SK-N-SH (cell line): ENCODE measurements around the gene CPEB4. TPM values are rescaled to one million over a fixed set of nuclear protein-coding genes. Genes with fewer than 3 reads are reported as not detected.

Source experiments
- CTCF ChIA-PET: fragments of 300-600, 350-600 bp; formaldehyde crosslinking; extraction: SDS; loops from one replicate; lab custom pipeline; 2021; lab: Yijun Ruan, JAX
- POLR2A ChIA-PET: fragments of 350-600 bp; sonication (Branson Sonifier 250); formaldehyde crosslinking; extraction: SDS; loops from one replicate; lab custom pipeline; 2020; ENCODE audit warnings: antibody characterized with exemption, inconsistent platforms; lab: Yijun Ruan, JAX
- DNase-seq: peaks from one replicate; pipeline ENCODE4 v3.0.0; 2012
- H2AFZ ChIP-seq: fragments of 200-600 bp; sonication (generic); 2 replicates; pipeline ENCODE4 v1.8.1; 2016; ENCODE audit warnings: antibody characterized with exemption, mild to moderate bottlenecking, low read depth
- H3F3A ChIP-seq: fragments of 200-600 bp; sonication (generic); replicated peaks from 2 replicates; pipeline ENCODE3; 2016; ENCODE audit warnings: antibody characterized with exemption, mild to moderate bottlenecking; ENCODE audit not compliant: insufficient read depth
- H3K27ac ChIP-seq, 2 experiments: fragments of 200-500 bp in 1 of 2; fragments of 200-600 bp in 1 of 2; sonication (Bioruptor generic) in 1 of 2; sonication (generic), shearing (Covaris generic) in 1 of 2; 2 replicates each; pipeline versions ENCODE4 v1.5.1 to v1.6.1; 2014 to 2016; ENCODE audit warnings: low read depth in 2 of 2, inconsistent platforms in 1 of 2, low read length in 1 of 2, mild to moderate bottlenecking in 1 of 2, mixed read lengths in 1 of 2
- H3K27me3 ChIP-seq: fragments of 200-600 bp; sonication (generic), shearing (Covaris generic); 2 replicates; pipeline ENCODE4 v1.6.1; 2016; ENCODE audit warnings: mixed run types; ENCODE audit not compliant: insufficient read depth
- H3K36me3 ChIP-seq, 2 experiments: fragments of 200-500 bp in 1 of 2; fragments of 200-600 bp in 1 of 2; sonication (Bioruptor generic) in 1 of 2; sonication (generic) in 1 of 2; replicated peaks in 1 of 2; 2 replicates each; pipeline versions ENCODE3 to v1.5.1; 2014 to 2016; ENCODE audit warnings: low read length in 1 of 2, mild to moderate bottlenecking in 1 of 2; ENCODE audit not compliant: insufficient read depth in 2 of 2, control insufficient read depth in 1 of 2
- H3K4me1 ChIP-seq, 2 experiments: fragments of 200-500 bp in 1 of 2; fragments of 200-600 bp in 1 of 2; sonication (Bioruptor generic) in 1 of 2; sonication (generic), shearing (Covaris generic) in 1 of 2; 2 replicates each; pipeline versions ENCODE4 v1.5.1 to v1.6.1; 2014 to 2016; ENCODE audit warnings: low read depth in 1 of 2, low read length in 1 of 2, mixed run types in 1 of 2; ENCODE audit not compliant: insufficient read depth in 2 of 2, control insufficient read depth in 1 of 2
- H3K4me2 ChIP-seq: fragments of 200-600 bp; sonication (generic), shearing (Covaris generic); 2 replicates; pipeline ENCODE4 v1.6.1; 2017; ENCODE audit warnings: mixed run types
- H3K4me3 ChIP-seq, 2 experiments: fragments of 200-500 bp in 1 of 2; fragments of 200-600 bp in 1 of 2; sonication (Bioruptor generic) in 1 of 2; sonication (generic), shearing (Covaris generic) in 1 of 2; 2 replicates each; pipeline versions ENCODE4 v1.5.1 to v1.8.1; 2014 to 2016; ENCODE audit warnings: low read depth in 2 of 2, inconsistent platforms in 1 of 2, low read length in 1 of 2, mild to moderate bottlenecking in 1 of 2, mixed read lengths in 1 of 2, moderate library complexity in 1 of 2
- H3K79me2 ChIP-seq: fragments of 200-600 bp; sonication (generic); 2 replicates; pipeline ENCODE4 v1.8.1; 2017; ENCODE audit warnings: mild to moderate bottlenecking; ENCODE audit not compliant: insufficient read depth
- H3K9ac ChIP-seq: fragments of 200-600 bp; sonication (generic); 2 replicates; pipeline ENCODE4 v1.6.1; 2017; ENCODE audit warnings: mixed run types
- H3K9me2 ChIP-seq: fragments of 200-600 bp; sonication (generic); 2 replicates; pipeline ENCODE4 v1.6.1; 2017; ENCODE audit warnings: mixed run types
- H3K9me3 ChIP-seq: fragments of 200-600 bp; sonication (generic); 2 replicates; pipeline ENCODE4 v1.6.1; 2017; ENCODE audit warnings: mixed run types, mild to moderate bottlenecking, moderate library complexity
- H4K20me1 ChIP-seq: fragments of 200-600 bp; sonication (generic); 2 replicates; pipeline ENCODE4 v1.6.1; 2017; ENCODE audit warnings: mild to moderate bottlenecking, mixed run types; ENCODE audit not compliant: insufficient read depth
- EP300 ChIP-seq, 2 experiments: IDR thresholded peaks; 2 replicates each; pipeline versions ENCODE4 v1.4.0 to v1.6.1; 2012; ENCODE audit warnings: borderline replicate concordance in 1 of 2, low read depth in 1 of 2, low read length in 1 of 2
- EZH2phosphoT487 ChIP-seq: fragments of 200-600 bp; sonication (generic); IDR thresholded peaks from 2 replicates; pipeline ENCODE4 v1.6.1; 2017; ENCODE audit warnings: low read depth, mixed run types, mild to moderate bottlenecking, antibody characterized with exemption, moderate library complexity, borderline replicate concordance
- FOSL2 ChIP-seq: IDR thresholded peaks from 2 replicates; pipeline ENCODE4 v1.4.0; 2012; ENCODE audit warnings: low read depth, mild to moderate bottlenecking, moderate library complexity, borderline replicate concordance
- GABPA ChIP-seq: IDR thresholded peaks from 2 replicates; pipeline ENCODE4 v1.4.0; 2012; ENCODE audit warnings: low read depth, mild to moderate bottlenecking
- GATA2 ChIP-seq: sonication (generic); formaldehyde crosslinking; IDR thresholded peaks from 2 replicates; pipeline ENCODE4 v1.5.0; 2020; ENCODE audit warnings: mild to moderate bottlenecking, missing genetic modification reagents
- JUND ChIP-seq: IDR thresholded peaks from 2 replicates; pipeline ENCODE4 v1.4.0; 2012
- MEF2A ChIP-seq: IDR thresholded peaks from 2 replicates; pipeline ENCODE4 v1.4.0; 2012; ENCODE audit warnings: low read depth, borderline replicate concordance
- MXI1 ChIP-seq: IDR thresholded peaks from 2 replicates; pipeline ENCODE4 v1.6.1; 2012; ENCODE audit warnings: mild to moderate bottlenecking, low read depth, low read length, improper control_type of control experiment
- NFIC ChIP-seq: IDR thresholded peaks from 2 replicates; pipeline ENCODE4 v1.4.0; 2012; ENCODE audit warnings: borderline replicate concordance
- NRF1 ChIP-seq: IDR thresholded peaks from 2 replicates; pipeline ENCODE4 v1.6.1; 2012; ENCODE audit warnings: low read depth, mild to moderate bottlenecking, low read length
- POLR2AphosphoS5 ChIP-seq: IDR thresholded peaks from 2 replicates; pipeline ENCODE4 v1.6.1; 2012; ENCODE audit warnings: low read depth, low read length
- RAD21 ChIP-seq: IDR thresholded peaks from 2 replicates; pipeline ENCODE4 v1.6.1; 2012; ENCODE audit warnings: mild to moderate bottlenecking, low read length
- RFX5 ChIP-seq: IDR thresholded peaks from 2 replicates; pipeline ENCODE4 v1.6.1; 2012; ENCODE audit warnings: mild to moderate bottlenecking, improper control_type of control experiment, low read length
- SMC3 ChIP-seq: IDR thresholded peaks from 2 replicates; pipeline ENCODE4 v1.6.1; 2012; ENCODE audit warnings: low read depth, low read length, improper control_type of control experiment
- YY1 ChIP-seq: IDR thresholded peaks from 2 replicates; pipeline ENCODE4 v1.4.0; 2012; ENCODE audit warnings: low read depth, mild to moderate bottlenecking
- WGBS: methylation state at CpG from one replicate; pipeline ENCODE4 v1.1.6; 2017; ENCODE audit warnings: low lambda C conversion rate; 5-methylcytosine and 5-hydroxymethylcytosine counted together
- polyA plus RNA-seq, 3 experiments: library from polyadenylated mRNA; depleted of rRNA; stranded (reverse); fragments of >200 nt; gene quantifications; 2 replicates each; pipeline ENCODE4 v1.2.3, GENCODE V29; 2012
- TF ChIP-seq, protein P1 (sequence below): IDR thresholded peaks from 2 replicates; pipeline ENCODE4 v1.6.1; 2012; ENCODE audit warnings: mild to moderate bottlenecking, low read depth, low read length, moderate library complexity
- TF ChIP-seq, protein P2 (sequence below): fragments of 200-600 bp; sonication (generic); IDR thresholded peaks from 2 replicates; pipeline ENCODE4 v1.6.1; 2017; ENCODE audit warnings: antibody characterized with exemption, mild to moderate bottlenecking, moderate library complexity
- TF ChIP-seq, protein P3 (sequence below): IDR thresholded peaks from 2 replicates; pipeline ENCODE4; 2012

Gene CPEB4
- polyA plus RNA-seq, 1 of the 3 experiments (the other 2 are of a cell fraction): 6.8 TPM

DNA sequence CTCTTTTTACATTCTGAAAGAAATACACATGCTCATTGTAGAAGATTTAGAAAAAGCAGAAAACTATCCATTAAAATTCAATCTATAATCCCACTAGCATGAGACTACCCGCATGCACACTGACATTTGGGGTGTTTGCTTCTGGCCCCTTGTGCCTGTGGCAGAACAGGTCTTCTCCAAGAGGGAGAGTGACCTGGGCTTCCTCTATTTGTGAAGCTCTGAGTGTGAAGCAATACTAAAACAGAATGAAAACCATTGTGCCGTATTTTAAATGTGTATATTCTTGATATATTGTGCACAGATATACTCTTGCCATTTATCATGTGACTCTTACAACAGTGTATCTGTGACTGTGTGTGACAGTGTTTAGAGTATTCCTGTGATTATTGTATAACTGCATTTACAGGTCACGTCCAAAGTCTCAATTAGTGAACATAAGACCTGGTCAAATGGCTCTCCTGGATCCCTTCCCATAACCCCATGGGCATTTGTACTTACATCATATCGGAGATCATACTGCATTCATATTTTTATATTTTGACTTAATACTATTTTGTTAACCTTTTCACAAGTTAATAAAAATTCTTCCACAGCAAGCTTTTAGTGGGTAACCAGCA, 14.7 kb upstream of the CPEB4 start:
- Histone ChIP-seq H3K9me3 (no peaks in the 10 kb centered on the region), H3K9me2 (no peaks in the 10 kb centered on the region), H4K20me1 (no peaks in the 10 kb centered on the region), H2AFZ (no peak overlapping the region), H3K27me3 (no peaks in the 10 kb centered on the region), H3K27ac (no peak overlapping the region), H3K4me1 (peaks cover 0 to 4% of the 10 kb centered on the region in 2 experiments; a peak in 1 of 4 replicates), H3K9ac (no peak overlapping the region), H3K79me2 (no peaks in the 10 kb centered on the region), H3K36me3 (no peaks in the 10 kb centered on the region), H3F3A (no peaks in the 10 kb centered on the region), H3K4me3 (no peak overlapping the region), H3K4me2 (no peak overlapping the region)
- no peak for DNase-seq
- 71% methylated on average over 4 of the region's 4 CpGs for WGBS
- ChIA-PET CTCF (no interaction called here), POLR2A (interaction anchor here (0.7 kb wide), 1 partner anchor 90 kb away, joined by 3 read pairs; no protein-coding TSS in a partner anchor)
- TF ChIP-seq SMC3: no peak
- TF ChIP-seq NRF1: no peak
- TF ChIP-seq RAD21: no peak
- no peak for TF ChIP-seq POLR2AphosphoS5
- TF ChIP-seq FOSL2: no peak

DNA sequence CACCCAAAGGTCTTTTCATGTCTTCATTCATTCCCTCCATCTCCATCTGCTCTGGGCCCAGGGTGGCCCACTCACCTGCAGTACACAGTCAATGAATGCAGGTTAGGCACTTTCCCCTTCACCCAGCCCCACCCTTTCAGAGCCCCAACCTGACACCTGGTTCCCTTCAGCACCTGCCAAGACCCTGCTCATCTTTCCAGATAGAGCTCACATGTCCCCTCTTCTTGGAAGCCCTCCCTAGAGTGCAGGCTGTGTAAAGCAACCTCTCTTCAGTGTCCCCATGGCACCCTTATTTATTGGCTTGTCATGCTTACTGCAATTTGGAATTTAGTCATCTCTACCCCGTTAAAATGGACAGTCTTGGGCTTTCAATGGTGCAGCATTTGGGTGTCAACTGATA, 13.0 kb upstream of the CPEB4 start:
- Histone ChIP-seq H4K20me1 (no peaks in the 10 kb centered on the region), H3K4me3 (no peak overlapping the region), H3K4me1 (peaks cover 0 to 6% of the 10 kb centered on the region in 2 experiments; a peak in 1 of 4 replicates), H2AFZ (no peak overlapping the region), H3K9me2 (no peaks in the 10 kb centered on the region), H3K9ac (no peak overlapping the region), H3K9me3 (no peaks in the 10 kb centered on the region), H3F3A (no peaks in the 10 kb centered on the region), H3K27ac (no peak overlapping the region), H3K36me3 (no peaks in the 10 kb centered on the region), H3K4me2 (no peak overlapping the region), H3K79me2 (no peaks in the 10 kb centered on the region), H3K27me3 (no peaks in the 10 kb centered on the region)
- 0% methylated on average over 1 of the region's 1 CpG for WGBS
- no peak for TF ChIP-seq GATA2 (CRISPR knock-in tag)
- TF ChIP-seq, protein P1, sequence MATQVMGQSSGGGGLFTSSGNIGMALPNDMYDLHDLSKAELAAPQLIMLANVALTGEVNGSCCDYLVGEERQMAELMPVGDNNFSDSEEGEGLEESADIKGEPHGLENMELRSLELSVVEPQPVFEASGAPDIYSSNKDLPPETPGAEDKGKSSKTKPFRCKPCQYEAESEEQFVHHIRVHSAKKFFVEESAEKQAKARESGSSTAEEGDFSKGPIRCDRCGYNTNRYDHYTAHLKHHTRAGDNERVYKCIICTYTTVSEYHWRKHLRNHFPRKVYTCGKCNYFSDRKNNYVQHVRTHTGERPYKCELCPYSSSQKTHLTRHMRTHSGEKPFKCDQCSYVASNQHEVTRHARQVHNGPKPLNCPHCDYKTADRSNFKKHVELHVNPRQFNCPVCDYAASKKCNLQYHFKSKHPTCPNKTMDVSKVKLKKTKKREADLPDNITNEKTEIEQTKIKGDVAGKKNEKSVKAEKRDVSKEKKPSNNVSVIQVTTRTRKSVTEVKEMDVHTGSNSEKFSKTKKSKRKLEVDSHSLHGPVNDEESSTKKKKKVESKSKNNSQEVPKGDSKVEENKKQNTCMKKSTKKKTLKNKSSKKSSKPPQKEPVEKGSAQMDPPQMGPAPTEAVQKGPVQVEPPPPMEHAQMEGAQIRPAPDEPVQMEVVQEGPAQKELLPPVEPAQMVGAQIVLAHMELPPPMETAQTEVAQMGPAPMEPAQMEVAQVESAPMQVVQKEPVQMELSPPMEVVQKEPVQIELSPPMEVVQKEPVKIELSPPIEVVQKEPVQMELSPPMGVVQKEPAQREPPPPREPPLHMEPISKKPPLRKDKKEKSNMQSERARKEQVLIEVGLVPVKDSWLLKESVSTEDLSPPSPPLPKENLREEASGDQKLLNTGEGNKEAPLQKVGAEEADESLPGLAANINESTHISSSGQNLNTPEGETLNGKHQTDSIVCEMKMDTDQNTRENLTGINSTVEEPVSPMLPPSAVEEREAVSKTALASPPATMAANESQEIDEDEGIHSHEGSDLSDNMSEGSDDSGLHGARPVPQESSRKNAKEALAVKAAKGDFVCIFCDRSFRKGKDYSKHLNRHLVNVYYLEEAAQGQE: no peak
- TF ChIP-seq NFIC: no peak
- TF ChIP-seq MEF2A: no peak
- no peak for TF ChIP-seq JUND
- TF ChIP-seq GABPA: no peak
- no peak for TF ChIP-seq MXI1
- no peak for TF ChIP-seq YY1
- no peak for TF ChIP-seq RFX5
- TF ChIP-seq, protein P2, sequence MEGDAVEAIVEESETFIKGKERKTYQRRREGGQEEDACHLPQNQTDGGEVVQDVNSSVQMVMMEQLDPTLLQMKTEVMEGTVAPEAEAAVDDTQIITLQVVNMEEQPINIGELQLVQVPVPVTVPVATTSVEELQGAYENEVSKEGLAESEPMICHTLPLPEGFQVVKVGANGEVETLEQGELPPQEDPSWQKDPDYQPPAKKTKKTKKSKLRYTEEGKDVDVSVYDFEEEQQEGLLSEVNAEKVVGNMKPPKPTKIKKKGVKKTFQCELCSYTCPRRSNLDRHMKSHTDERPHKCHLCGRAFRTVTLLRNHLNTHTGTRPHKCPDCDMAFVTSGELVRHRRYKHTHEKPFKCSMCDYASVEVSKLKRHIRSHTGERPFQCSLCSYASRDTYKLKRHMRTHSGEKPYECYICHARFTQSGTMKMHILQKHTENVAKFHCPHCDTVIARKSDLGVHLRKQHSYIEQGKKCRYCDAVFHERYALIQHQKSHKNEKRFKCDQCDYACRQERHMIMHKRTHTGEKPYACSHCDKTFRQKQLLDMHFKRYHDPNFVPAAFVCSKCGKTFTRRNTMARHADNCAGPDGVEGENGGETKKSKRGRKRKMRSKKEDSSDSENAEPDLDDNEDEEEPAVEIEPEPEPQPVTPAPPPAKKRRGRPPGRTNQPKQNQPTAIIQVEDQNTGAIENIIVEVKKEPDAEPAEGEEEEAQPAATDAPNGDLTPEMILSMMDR: no peak
- TF ChIP-seq EP300 (IDR thresholded peaks at IDR 0.05; ENCODE audit: borderline replicate concordance in 1 of 2, low read depth in 1 of 2, low read length in 1 of 2): no peak
- TF ChIP-seq, protein P3, sequence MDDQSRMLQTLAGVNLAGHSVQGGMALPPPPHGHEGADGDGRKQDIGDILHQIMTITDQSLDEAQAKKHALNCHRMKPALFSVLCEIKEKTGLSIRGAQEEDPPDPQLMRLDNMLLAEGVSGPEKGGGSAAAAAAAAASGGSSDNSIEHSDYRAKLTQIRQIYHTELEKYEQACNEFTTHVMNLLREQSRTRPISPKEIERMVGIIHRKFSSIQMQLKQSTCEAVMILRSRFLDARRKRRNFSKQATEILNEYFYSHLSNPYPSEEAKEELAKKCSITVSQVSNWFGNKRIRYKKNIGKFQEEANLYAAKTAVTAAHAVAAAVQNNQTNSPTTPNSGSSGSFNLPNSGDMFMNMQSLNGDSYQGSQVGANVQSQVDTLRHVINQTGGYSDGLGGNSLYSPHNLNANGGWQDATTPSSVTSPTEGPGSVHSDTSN: no peak
- no peak for TF ChIP-seq EZH2phosphoT487
- TF ChIP-seq RAD21: no peak
- ChIA-PET CTCF (no interaction called here), POLR2A (no interaction called here)
- DNase-seq: no peak
